Superior temporal gyrus (tissue), 1 donor: ENCODE results near the gene SND1.

Experiments
- DNase-seq: peaks from one replicate; pipeline ENCODE4 v3.0.0-alpha.2; 2016; ENCODE audit errors: extremely low spot score

SND1 gene

DNA sequence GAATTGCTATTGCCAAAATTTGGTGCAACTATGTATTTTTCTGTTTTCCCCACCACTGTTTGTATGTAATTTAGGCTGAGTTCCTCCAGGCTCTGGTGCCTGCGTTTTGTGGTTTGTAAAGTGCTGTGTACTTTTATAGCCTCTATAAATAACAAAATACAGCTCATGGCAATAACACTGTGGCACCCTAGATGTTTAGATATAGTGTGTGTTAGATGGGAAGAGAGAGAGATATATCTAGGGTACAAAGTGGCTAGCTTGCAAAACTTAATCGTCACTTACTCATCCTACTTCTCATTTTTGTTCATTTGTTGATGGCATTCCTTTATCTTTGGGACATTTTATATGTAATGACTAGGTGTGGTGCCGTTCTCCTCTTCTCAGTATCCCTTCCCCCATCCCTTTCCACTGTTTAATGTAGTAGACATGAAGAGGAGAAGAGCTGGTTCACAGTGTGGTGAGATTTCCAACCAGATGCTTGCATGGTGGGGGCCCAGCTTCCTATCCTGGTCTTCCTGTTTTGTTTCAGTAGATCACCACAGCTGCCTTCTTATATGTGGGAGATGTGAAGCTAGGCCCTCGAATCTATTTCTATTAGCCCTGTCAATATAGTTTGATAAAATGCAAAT, 115.0 kb downstream of the SND1 start:
- DNase-seq = no peak

DNA sequence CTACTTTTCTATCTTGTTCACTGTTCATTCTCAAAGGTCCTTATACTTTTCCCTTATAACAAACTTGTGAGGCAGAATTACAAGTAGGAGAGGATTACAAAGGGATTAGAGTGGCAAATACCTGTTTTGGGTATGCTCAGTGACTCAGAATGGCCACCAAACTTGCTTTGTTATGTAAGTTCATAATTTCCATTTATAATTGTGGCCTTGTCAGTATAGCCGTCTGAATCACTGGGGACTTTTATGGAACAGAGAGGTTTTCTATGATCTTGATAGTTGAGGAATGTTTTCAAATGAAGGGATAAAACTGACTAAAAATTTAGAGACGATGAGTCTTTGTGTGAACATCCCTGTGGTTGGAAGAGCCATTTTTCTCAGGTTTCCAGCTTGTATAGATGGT, 116.2 kb downstream of the SND1 start:
- DNase-seq = no peak

DNA sequence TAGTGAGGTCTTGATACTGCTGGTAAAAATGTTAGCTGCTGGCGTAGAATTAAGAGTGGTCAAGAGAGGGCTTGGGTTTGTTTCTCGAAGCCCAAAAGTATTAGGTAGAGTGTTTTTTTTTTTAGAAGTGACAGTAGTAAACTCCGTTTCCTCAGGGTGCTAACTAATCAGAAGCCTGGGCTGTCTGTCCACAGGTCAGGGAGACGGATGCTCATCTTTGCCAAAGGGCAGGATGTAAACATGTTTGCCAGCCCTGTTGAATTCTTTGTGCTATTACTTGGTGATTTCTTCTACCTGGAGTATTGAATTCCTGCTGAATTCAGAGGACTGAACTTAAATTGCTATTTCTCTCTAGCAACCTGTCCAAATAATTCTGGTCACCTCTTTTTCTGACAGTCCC, 117.1 kb downstream of the SND1 start:
- DNase-seq = no peak

DNA sequence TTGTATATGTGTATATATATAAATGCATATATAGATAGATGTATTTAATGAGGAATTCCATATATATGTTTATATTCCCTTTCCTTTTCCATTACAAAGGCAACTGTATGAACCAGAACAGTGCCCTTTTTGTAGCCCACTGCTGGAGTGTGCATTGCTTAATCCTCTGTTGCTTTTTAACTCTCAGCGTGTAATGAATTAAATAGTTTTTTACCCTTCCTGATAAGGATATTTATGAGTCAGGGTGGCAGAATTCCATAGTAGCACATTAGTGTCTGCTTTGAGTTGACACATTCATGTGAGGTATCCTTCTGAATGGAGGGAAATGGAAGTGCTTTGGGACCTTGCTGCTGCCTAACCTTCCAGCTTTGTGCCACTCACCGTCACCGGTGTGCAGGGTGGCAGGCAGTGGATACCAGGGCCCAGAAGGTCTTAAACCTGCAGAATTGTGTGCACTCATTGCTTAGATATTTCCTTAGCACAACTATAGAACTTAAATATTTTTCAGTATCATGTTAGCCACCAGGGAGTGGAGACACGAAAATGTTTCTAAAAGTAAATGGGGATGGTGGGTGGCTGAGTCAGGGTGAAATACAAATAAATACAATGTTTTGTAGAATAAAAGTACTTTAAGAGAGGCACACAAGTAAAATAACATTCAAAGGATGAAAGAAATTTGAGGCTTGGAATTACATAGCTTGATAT, 117.9 kb downstream of the SND1 start:
- DNase-seq = no peak

DNA sequence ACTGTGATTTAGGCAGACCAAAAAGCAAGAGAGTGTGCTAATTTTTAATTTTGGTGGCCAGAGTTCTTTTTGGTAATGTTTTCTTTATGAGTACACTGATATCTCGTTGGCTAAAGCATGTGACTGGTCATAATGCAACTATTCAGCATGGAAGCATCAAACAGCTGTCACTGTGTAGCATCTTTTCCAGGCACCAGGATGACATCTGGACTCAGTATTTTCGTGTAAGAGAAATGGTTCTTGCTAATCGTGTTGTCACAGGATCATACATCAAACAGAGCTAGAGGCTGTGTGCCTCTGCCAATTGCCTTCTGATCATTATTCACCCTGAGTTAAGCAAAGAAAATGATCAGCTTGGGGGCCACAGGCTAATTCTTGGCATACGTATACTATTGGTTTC, 118.9 kb downstream of the SND1 start:
- no peak for DNase-seq

DNA sequence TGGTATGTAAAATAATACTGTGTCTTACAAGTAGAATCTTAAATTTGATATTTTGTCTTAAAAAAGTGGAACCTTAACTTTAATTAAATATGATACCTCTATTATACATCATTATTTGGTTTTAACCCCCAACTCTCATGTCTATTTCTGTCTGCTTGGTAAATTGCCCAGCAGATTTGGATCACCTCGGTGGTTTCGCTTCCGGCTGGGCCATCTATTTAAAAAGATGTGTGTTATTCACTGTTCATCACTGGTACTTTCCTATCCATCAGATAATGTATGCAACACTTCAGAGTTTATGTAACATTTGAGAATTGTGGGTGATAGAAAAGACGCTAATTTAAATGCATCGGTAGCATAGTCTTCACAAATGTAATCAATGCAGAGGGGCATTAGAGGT, 119.7 kb downstream of the SND1 start:
- no peak for DNase-seq

DNA sequence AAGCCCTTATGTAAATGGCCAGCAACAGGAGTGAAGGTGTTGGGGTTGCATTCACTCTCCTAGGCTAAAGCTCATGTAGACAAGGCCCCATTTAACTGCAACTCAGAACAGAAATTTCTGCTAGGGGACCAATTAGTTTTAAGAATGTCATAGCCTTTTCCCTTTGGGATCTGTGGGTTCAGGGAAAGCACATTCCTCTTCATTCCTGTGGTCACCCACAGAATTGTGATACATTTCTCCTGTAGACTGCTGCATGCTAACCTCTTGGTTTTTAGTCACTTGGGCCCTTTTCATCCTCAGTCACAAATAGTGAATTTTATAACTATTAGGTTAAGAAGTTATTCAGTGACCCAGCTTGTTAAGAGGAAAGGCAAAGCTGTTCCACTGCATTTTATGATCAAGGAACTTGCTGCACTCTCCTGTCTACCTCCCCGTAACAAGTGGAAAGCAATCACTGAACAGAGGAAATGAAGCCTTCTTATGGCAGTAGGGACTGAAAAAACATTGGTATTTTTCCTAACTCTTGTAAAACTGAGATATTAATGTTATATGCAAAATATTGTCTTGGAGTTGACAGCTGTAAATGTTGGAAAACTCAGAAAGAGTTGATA, 124.9 kb downstream of the SND1 start:
- no peak for DNase-seq

DNA sequence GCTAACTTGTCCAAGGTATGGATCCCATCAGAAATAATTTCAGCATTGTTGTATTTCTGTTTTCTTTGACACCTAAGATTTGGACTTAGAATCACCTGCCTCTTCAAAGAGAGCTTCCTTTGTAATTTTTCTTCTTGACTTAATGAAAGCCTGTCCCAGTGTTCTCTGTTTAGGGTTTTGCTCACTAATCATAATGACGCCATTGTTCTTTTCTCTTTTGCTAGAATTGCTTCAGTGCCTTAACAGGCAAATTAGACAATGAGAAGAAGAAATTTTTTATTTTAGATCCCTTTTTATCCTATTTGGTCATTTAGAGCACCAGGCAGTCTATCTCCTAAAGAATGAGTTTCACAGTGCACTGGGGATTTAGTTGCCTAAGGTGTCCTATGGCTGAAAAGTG, 128.5 kb downstream of the SND1 start:
- DNase-seq = peak; percentile 71

DNA sequence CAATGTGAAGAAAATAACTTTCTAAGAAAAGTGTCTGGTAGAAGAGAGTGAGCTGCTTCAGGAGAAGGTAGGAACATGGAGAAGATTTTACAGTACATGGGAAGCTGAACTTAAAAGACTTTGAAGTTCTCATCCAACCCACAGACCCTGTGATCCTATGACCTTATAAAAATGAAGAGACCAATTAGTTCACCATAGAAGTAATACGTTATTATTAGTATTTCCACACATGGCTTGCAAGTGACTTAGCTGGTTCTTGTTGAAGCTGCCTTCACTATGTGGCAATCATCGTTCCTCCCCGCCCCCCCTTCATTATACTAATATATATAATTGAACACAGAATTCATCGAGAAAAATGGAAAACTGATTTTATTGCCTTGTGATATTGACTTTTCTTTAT, 129.1 kb downstream of the SND1 start:
- DNase-seq = no peak

DNA sequence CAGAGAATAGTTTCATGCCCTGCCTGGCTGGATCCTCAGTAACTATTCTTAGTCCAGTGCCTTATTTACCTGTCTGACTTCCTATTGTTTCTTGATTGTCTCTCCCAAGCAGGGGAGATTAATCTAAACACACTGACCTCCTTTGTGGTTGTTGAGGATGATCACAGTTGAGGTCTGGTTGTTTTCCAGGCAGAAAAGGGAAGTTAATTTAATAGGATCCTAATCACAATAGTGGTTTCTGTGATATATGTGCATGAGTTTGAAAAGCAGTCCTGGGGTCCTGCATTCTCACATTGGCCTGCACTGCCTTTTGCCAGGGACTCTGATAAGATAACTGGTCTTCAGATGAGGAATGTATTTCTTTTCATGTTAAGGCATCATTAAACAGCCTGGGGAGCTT, 130.1 kb downstream of the SND1 start:
- no peak for DNase-seq

DNA sequence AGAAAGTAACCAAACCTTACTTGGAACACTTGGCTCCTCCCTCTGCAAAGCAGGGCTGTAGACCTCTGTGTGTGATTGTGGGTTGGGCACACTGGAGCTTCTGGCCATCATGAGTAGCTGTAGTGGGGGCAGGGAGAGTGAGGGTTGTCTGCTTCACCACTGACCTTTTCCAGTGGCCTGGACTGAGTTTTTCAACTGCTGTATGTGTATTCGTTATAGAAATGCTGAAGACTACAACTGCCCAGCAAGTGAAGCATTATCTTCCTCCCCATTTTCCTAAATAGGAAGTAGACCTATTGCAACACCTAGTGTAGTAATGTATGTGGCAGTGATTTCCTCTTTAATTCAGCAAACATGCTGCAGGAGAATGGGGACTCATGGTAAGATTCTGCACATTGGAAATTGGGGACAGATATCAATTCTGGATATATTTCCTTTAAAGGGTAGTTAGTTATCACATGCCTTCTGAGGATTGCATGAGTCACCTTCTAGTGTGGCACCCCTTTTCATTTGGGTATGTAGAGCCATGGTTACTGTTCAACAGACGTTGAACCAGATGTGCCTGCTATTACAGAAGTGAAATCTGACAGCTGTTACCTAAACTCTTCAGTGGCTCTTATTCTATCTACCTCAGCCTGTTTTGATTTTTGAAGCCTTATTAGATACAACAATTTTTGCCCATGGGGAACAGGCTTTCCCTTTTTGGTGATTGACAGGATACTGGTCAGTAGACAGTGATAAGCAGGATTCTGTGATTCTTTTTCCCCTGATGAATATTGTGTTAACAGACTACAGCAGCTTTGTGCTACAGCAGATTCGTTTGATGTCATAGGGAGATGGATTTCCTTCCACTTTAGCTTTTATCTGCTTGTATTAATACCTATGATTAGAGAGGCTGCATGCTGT, 130.9 kb downstream of the SND1 start:
- DNase-seq = no peak

DNA sequence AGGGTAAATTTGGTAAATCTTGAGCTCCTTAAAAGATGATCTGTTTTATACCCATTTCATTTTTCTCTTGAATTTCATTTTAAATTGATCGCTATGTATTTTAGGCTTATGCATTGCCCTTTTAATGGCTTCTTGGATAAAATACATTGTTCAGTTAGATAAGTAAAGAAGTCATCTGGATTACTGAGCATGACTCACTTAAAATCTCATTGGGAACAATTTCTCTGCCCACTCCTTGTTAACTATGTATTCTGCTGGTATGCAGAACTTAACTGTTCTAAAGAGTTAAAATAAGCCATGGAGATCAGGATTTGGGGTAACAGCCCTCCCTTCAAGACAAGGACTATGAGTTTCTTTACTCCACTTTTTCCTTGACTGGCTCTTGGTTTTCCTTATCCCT, 134.2 kb downstream of the SND1 start:
- no peak for DNase-seq

DNA sequence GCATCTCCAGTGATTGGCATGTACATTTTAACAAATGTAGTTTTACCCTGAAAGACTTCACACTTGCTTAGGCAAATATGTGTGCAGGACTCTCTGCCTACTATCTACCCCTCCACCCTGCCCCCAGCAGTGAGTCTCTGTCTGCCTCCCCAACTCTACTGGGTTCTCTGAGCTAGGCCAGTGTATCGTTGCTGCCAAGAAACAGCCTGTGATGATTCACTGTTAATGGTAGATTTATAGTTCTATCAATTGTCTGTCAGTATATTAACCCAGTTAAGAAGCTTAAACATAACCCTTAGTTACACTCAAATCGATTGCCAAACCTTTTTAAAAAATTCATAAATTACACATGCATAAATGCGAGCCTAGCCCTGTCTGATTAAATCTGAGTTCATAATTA, 137.0 kb downstream of the SND1 start:
- no peak for DNase-seq

DNA sequence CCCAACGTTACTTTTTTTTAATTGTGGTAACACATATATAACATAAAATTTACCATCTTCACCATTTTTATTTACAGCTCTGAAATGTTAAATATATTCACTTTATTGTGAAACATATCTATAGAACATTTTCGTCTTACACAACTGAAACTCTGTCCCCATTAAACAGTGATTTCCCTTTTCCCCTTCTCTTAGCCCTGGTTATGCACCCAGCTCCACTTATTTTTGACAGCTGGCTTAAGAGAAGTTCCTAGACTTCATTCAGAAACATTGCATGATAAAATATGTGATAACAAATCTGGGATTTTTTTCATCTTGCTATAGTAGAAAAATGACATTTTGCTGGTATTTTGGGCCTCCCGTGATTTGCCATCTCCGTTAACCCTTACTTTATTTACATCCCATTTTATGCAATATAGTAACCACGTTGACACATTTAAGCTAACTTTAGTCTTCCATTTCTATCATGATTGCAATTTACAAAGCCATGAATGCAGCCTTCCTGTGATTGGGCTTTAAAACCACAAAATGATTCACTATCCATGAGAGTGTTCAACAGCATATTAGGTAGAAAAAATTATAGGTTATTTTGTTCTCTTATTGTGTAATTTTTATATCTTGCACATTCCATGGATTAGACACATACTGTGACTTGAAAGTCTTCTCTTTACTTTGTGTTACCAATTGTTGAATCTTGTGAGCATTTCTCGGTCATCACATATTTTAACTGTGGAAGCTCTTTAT, 139.6 kb downstream of the SND1 start:
- DNase-seq = no peak

DNA sequence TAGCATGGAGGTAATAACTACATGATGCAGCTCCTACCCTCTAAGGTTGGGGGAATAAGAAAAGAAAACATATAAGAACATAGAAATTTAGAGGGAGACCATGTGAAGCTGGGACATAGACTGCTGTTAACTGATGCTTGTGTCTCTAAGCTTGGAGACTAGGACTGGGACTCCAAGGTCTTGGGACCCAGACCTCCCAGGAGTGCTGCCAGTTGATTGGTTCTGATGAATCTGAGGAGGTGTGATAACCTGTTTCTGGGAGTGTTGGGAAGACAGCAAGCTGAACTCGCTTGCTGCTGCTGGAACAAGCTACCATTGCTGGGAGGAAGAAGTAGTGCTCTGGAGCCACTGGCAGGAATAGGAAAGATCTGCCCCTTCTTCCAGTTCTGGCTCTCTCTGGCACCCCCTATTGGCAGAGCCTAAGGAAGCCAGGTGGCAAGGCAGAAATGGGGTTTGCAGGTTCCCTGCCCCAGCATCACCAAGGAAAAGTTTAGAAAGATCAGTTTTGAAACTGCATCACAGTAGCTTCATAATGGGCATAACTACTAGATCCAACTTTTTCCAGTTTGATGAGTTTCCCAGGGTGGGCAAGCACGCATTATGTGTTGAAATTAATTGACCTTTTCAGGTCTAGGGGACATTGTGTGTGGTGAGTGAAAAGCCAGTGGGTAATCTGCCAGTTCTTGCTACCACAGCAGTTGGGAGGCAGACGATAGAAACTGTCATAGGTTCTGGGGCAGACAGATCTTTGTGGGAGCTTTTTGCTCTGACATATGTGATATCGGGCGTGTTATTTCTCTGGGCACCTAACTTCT, 140.7 kb downstream of the SND1 start:
- no peak for DNase-seq

DNA sequence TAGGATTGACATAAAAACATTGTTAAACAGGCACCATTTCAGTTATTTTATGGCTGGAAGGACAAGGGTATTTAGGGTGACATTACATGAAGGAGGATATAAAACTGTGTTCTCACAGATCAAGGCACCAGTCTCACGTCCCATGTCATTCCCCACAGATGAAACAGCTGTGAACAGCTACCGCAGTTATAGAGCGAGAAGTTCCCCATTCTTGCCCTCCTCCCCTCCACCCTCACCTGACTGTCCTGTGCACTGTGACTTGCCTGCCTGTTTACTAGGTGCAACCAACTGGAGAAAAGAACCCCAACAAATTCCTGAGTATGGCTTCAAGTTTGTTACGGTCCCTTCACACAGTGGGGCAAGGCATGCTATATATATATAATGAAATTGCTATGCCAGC, 141.6 kb downstream of the SND1 start:
- DNase-seq = no peak

DNA sequence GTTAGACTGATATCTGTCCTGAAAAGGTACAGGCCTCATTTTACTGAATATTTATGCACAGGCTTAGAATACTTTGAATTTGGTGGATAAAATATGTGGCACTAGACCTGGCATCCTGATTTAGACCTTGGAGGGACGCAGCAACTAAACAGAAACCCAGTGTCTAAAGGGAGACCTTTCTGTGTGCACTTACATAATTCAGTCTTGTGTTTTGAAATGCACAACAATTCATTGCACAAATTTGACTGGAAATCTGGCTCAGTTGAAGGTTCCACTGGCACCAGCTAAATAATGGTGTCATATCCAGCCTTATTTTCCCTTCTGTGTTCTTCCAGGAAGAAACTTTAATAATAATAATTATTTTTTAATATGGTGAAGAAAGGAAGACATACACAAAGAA, 142.1 kb downstream of the SND1 start:
- DNase-seq = no peak

DNA sequence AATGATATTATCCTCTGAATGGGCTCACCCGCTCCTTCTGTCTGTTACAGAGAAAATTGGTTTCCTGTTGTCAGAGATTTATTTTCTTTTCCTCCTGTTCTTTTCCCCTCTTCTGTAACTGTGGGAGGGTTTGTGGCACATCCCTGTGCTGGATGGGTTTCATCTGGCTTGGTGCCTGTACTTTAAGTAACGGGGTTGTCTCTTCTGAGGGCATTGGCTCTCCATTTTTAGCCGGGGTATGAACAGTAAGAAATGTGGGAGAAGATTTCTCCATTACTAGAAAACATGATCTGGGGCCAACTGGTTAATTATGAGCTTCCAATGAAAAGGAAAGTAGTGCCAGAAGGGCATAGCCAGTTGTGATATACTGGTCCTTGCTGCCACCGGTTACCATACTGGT, 142.6 kb downstream of the SND1 start:
- no peak for DNase-seq

DNA sequence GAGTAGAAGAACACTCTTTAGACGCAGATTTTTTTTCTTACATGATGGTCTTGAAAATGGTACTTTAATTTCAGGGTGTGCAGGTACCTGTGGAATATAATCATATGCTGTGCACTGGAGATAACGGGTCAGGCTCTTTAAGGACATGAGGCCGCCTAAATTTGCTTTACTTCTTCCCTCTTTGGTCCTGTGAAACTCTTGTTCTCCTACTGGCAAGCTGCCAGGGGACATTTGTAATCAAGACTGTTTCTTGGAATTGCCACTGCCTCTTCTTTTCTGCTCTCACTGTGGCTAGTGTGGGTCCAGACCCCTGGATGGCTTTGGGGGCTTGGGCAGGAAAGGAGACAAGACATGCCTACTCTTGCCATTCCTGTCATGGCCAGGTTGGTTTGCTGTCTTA, 146.0 kb downstream of the SND1 start:
- DNase-seq = no peak

DNA sequence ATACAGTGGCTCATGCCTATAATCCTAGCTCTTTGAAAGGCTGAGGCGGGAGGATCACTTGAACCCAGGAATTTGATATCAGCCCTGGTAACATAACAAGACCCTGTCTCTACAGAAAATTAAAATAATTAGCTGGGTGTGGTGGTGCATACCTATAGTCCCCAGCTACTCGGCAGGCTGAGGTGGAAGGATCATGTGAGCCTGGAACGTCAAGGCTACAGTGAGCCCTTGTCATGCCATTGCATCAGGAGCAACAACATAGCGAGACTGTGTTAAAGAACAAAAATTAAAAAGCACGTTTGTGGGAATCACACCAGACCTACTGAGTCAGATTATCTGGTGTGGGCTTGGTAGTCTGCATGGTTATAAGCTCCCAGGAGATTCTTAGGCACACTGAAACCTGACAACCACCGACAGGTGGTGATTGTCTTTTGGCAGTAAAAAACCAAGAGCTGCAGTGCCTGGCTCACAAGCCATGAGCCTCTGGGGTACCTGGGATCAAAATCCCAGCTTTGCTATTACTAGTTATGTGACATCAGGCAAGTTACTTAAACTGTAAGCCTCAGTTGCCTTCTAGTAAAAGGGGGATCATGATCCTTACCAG, 146.9 kb downstream of the SND1 start:
- DNase-seq = no peak
